GM18519 (cell line): ENCODE results near the gene CPVL.
"Not testable (repeated sequence)": the region's sequence is repeated elsewhere in the genome, so short reads cannot be mapped to it uniquely, and the experiment has no call there.

Source experiments
- ATAC-seq: cut with Tn5 transposase; IDR thresholded peaks from one replicate; pipeline ENCODE4 v1.9.1; 2021; ENCODE audit warnings: mild to moderate bottlenecking, moderate library complexity; ENCODE audit not compliant: unreplicated experiment, low FRiP score

CPVL gene

DNA sequence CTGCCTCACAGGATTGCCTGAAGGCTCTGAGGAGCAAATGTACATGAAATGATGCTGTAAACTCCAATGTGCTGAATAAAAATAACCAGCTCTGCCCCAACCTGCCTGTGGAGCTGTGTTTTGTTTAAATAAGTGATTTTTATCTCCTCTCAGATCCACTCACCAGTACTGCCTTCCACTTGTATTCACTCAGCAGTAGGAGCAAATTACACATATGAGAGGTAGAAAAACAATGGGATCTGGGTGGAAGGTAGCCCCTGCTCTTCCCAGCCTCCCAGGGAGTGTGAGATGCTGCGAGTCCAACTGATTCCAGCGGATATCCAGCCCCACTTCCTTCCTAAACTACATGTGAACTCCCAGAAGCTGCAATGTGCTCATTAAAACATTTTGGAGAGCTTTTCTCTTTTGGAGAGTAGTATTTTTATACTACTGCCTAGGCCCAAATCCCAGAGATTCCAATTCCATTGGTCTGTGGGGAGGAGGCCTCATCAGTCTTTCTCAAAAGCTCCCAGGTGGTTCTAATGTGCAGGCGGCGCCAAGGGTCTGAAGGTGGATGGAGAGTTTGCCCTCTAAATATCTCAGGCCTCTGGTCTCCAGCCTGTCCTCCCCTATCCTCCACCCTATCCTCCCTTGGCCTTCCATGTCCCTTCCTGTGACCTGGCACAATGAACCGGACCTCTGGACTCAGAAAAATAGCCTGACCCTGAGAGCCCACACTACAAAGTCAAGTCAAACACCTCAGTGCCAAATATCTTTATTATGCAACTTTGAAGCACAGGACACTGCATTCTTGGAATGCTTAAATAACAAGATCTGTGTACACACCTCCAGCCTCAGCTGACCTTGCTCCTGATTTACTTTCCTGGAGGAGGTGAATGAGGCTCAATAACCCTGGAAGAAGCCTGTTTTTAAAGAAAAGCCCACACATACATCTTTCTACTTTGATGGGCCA lies 46.2 kb downstream of the CPVL start:
- no peak for ATAC-seq

DNA sequence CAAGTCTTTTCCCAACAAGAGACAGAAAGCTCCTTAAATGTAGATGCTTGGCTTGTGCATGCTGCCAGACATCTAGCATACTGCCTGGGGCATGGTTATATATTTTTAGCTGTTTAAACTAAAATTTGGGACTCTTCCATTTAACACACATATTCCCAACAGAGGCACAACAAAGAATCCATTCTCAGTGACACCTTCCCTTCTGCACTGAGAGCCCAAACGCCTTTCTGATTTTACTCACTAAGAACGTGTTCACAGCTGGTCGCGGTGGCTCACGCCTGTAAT lies 49.9 kb downstream of the CPVL start:
- no peak for ATAC-seq

DNA sequence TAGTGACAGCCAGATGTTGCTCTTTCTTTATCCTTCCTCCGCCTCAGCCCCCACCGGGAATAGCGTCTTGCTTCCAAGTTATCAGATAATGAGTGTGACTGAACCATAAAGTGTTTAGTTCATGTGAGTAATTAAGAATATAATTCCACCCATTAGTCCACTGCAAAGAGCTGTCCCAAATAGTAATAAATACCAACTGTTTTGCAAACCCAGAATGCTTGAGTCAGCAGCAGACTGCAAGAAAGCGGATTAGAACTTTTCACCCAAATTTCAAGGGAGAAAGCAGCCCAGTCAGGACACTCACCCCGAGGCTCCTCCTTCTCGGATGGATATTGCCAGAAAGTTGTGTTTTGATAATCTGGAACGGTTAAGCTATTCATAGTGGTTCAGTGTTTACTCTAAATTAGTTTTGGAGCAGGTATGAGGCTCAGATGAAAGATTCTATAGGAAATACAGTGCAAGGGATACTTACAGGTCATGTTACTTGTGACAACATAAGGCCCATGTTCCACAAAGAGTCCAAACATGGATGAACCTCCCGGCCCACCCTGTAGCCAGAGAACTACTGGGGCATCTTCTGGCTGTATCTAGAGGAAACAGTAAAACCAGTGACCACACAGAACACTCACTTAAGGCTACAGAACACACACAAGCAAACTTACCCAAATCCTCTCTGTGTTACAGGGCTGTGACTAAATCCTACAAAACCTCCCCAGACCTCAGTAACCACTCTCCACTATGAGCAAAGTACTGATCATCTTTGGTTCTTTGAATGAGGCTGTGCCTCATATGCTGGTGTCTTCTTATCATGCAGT lies 50.5 kb downstream of the CPVL start:
- ATAC-seq, result no peak

DNA sequence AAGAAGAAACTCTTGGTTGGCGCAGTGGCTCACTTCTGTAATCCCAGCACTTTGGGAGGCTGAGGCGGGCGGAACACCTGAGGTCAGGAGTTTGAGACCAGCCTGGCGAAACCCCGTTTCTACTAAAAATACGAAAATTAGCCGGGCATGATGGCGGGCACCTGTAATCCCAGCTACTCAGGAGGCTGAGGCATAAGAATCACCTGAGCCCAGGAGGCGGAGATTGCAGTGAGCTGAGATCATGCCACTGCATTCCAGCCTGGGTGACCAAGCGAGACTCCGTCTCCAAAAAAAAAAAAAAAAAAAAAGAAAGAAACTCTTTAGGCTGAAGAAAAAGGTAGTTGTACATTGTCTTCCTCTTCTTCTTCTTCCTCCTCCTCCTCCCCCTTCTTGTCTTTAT lies 53.2 kb downstream of the CPVL start:
- not testable (repeated sequence) for ATAC-seq

- no peak for ATAC-seq
Observed at GRCh38 chr7:29091715-29092114, 54.6 kb downstream of the CPVL start.

- no peak for ATAC-seq
Observed at GRCh38 chr7:29090836-29091601, 55.3 kb downstream of the CPVL start.

DNA sequence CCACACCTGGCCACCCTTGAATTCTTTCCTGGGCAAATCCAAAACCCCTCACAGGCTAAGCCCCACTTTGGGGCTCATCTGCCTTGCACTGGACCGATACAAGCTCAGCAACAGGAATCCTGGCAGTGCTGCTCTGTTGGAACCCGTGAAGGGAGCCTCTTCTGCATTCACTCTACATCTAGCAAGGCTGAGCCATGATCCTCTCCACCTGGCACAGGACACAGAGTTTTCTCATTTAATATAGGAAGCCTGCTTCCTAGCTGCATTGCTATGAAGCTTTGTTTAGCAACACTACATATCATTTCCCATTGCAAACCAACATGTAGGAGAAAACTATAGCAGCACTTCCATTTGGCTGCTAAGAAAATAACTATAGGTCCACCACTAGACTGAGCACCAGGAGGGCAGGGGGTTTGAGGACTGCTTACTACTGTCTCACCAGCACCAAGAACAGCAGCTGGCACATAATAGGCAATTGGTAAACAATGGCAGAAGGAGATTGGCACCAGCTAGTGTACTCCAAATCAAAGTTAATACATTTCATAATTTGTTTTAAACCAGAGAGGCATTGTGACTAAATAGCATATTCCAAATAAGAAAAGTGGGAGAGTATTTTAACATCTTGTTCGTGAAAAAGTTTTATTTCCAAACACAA lies 56.1 kb downstream of the CPVL start:
- ATAC-seq, result no peak

DNA sequence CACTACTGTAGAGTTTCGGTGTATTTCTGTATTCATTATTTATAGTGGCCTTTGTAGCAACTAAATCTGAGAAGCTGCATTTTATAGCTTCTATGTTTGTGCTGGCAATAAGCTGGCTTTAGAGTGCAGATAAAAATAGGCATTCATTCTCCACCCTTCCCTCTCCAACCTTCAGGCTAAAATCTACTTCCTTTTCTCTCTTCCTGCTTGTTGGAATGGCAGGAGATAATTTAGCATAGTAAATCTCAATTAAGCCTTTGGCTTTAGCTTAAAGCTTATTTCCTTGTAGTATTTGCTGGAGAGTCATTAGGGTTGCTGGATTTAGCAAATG lies 58.5 kb downstream of the CPVL start:
- no peak for ATAC-seq

DNA sequence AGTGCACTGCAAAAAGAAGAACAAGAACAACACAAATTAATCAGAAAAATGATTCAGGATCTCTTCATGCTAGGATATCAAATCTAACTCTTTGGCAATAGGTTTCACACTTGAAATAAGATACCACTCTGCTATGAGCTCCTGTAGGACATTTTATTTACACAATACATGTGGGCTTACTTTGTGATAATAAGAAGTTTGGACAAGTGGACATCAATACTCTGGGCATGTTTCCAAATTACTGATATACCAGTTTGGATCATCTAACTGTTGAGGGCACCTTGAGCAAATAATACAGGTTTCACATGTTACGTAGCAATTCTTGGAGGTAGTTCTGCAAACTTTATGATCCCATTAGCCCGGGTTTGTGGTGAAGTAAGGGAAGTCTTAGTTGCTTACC lies 59.8 kb downstream of the CPVL start:
- ATAC-seq, result no peak

GRCh38 chr7:29084832-29085231 lies 61.5 kb downstream of the CPVL start:
- ATAC-seq, result no peak

GRCh38 chr7:29080803-29081202 lies 65.5 kb downstream of the CPVL start:
- no peak for ATAC-seq

DNA sequence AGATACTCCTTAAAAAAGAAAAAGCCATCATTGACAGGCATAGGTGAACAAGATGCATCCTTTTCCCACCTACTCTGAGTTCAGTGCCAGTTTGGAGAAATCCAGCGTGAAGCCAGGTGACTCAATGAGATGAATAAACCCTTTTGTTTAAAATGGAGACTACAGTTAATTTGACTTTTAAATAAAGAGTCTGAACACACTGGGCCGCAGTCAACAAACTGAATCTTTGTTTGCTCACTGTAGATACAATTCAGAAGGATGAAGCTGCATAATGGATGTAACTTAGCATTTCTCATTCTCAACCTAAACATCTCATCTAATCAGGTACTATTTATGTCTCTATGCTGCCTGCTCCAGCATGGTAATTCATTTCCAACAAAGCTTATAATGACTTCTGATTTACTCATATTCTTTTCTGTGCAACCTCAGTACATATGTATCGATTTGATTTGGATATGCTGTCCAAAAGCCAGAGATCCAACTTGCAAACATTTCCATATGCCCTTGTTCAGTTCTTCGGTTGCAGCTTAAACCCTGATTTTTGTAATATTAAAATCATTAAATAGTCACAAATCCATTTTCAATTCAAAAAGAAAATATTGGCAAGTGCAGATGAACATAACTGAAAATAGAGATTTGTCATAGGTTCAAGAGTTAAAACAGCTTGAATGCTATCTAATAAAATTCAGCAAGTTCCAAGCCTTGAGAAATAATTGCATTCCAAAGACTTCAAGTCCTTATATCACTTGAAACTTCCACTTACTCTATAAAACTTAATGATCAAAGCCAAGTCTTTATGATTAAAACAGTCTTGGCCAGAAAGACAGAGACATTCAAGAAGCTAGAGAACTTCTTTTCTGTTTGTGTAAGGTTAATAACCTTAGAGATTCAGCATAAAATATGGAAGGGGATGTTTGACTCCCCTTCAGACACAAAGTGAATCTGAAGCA lies 67.8 kb downstream of the CPVL start:
- ATAC-seq, result no peak

DNA sequence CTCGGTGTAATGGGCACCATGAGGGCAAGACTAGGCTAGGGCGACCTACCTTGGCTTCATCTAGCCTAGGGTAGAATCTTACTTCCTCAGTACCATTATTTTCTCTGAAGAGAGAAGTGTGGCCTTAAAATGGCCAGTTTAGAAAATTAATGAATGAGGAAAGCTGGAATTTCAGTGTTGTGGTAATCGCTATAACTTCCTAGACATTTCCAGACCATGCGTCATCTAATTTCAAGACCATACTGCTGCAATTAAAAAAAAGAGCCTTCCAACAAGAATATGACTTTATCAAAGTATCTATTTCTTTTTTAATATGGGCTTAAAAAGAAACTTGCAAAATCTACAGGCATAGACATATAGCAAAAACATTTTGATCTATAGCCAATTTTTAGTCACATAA lies 68.5 kb downstream of the CPVL start:
- no peak for ATAC-seq

DNA sequence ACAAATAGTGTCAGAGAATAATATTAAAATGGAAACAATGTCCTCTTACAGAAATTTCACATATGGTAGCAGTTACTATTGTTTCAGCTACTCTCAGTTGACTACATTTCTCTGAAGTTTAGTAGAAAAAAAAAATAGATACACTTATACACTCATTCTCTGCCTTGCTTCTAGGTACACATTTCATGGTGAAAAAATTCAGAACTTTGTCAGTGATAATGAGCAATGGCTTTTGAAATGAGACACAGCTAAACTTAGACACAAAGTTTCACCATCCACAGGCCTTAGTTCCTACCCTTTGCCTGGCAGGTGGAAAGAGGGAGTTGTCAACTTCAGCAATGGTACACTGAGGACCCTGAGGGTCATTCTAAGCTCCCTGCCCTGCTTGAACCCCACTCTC lies 69.2 kb downstream of the CPVL start:
- no peak for ATAC-seq

DNA sequence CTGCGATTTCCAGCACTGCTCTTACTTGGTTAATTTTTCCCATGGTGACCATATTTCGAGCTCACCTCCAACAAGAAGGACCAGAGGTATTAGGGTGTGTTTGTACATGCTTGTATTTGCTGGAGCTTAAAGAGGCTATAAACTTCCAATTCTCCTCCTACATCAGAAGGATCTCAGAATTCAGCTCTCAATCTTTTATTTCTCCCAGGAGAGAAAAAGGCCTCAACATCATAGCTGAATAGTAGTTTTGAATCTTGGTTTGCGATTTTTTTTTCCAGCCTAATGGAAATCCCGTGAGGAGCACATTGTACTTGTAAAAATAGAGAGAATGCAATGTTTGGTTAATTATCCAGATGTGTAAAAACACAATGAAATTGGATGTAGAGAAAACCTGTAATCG lies 69.7 kb downstream of the CPVL start:
- no peak for ATAC-seq

GRCh38 chr7:29075606-29076005 lies 70.7 kb downstream of the CPVL start:
- no peak for ATAC-seq

DNA sequence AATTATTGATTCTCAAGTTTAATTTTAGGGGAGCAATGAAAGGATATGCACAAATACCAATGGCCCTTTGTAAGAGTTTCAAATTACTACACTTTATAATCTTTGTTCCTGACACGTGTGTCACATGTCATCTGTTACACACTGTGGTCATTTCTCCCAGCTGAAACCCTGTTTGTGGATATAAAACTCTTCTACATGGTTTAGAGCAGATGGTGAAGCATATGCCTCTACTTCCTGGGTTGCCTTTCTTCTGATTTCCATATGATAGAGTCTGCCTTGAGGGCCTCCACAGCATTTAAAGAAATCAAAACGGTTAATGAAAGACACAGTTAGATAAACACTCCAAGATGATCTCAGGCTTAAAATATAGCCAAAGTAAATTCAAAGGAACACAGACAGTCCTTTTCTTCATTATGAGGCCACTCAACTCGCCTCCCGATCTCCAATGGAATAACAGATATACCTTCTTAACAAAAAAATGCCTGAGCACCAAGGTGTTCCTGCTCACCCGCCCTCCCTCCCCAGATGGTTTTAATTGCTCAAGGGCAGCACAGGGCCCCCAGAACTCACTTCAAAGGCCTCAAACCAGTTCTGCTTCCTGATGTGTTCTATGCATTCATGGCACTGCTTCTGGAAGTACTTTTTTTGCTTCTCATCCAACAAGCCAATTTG lies 75.0 kb downstream of the CPVL start:
- no peak for ATAC-seq

DNA sequence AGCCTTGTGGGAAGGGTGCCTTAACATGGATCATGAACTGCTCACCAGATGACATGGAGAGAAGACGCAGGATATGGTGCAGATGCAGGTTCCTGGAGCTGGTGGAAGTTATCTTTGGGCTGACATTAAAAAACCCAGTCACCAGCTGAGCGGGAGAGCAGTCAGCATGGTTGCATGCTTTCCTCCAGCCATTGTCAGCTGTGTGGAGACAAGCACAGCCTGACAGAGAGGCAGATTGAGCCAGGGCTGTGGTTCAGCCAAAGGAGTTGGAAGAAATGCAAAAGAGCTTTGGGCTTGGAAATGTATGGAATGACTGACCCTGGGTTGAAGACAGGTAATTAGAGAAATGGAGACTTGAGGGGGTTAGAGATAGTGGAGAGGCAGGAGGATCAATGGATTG lies 79.7 kb downstream of the CPVL start:
- ATAC-seq, result no peak

- no peak for ATAC-seq
Observed at GRCh38 chr7:29065181-29065857, 81.0 kb downstream of the CPVL start.
